Tibial artery (tissue), 4 donors: ENCODE results near the gene UBE2M.

Source experiments
- DNase-seq, 2 donors: peaks; one replicate each; pipeline ENCODE4 v3.0.0-alpha.2; 2019
- H3K27ac ChIP-seq, 2 donors: fragments of 200-600 bp; sonication (generic) in 1 of 2; 1 replicate in 1 of 2; 2 replicates in 1 of 2; pipeline ENCODE4 v1.5.1; 2018 to 2019; ENCODE audit warnings: mild to moderate bottlenecking in 1 of 2
- H3K27me3 ChIP-seq, 2 donors: fragments of 200-600 bp; sonication (generic) in 1 of 2; one replicate each; pipeline versions ENCODE4 v1.5.1 to v1.6.0; 2016 to 2019
- H3K36me3 ChIP-seq, 3 donors: fragments of 200-600 bp; sonication (generic) in 2 of 3; one replicate each; pipeline ENCODE4 v1.5.1; 2016 to 2019; ENCODE audit warnings: mild to moderate bottlenecking in 2 of 3
- H3K4me1 ChIP-seq, 4 donors: fragments of 200-600 bp; sonication (generic) in 2 of 4; 1 replicate in 3 of 4; 2 replicates in 1 of 4; pipeline ENCODE4 v1.5.1; 2016 to 2019
- H3K4me3 ChIP-seq, 2 donors: fragments of 200-600 bp; sonication (generic) in 1 of 2; 1 replicate in 1 of 2; 2 replicates in 1 of 2; pipeline ENCODE4 v1.5.1; 2018 to 2019; ENCODE audit warnings: mild to moderate bottlenecking in 2 of 2
- H3K9me3 ChIP-seq, 3 donors: fragments of 200-600 bp; sonication (generic) in 1 of 3; one replicate each; pipeline ENCODE4 v1.5.1; 2016 to 2019
- CTCF ChIP-seq, 2 experiments: fragments of 200-600 bp in 1 of 2; fragments of 450-650 bp in 1 of 2; IDR thresholded peaks; one replicate each; pipeline ENCODE4 v1.5.1; 2017 to 2019; ENCODE audit warnings: antibody characterized with exemption in 2 of 2, mild to moderate bottlenecking in 1 of 2, moderate library complexity in 1 of 2
- intact Hi-C: fragments of 100-400 bp; cut with DNase I; formaldehyde crosslinking; loops from one replicate; pipeline ENCODE4 v1.15.0; 2023; ENCODE audit warnings: low total_unique reads

Gene UBE2M

GRCh38 chr19:58554494-58555368, 3.7 kb downstream of the UBE2M start, which contains the start of gene CHMP2A:
Gene CHMP2A (minus strand): TSS chr19:58555105. CDS start chr19:58554212, 893 bp downstream.
- H3K36me3 ChIP-seq, result peaks cover 37 to 52% (median 47%) of the 10 kb centered on the region in 3 donors
- H3K4me3 ChIP-seq, result peak within 1 kb of the TSS; percentile 65 to 89
- H3K9me3 ChIP-seq, result no peaks in the 10 kb centered on the region
- peaks cover 0 to 48% (median 40%) of the 10 kb centered on the region in 4 donors for H3K4me1 ChIP-seq
- TF ChIP-seq CTCF (IDR thresholded peaks at IDR 0.05), result no peak
- H3K27ac ChIP-seq, result peak within 1 kb of the TSS; percentile 99 to 100
- no peaks in the 10 kb centered on the region for H3K27me3 ChIP-seq
- intact Hi-C loops, result no loop called here
- DNase-seq, result peak; percentile 98 to 100

GRCh38 chr19:58553799-58554493, 4.5 kb downstream of the UBE2M start:
- H3K36me3 ChIP-seq, result peaks cover 45 to 59% (median 55%) of the 10 kb centered on the region in 3 donors
- intact Hi-C loops, result no loop called here

GRCh38 chr19:58552655-58553054, 5.8 kb downstream of the UBE2M start:
- no peak for DNase-seq
- Histone ChIP-seq H3K27me3 (no peaks in the 10 kb centered on the region), H3K4me3 (no peak overlapping the region), H3K4me1 (peaks cover 0 to 46% (median 37%) of the 10 kb centered on the region in 4 donors), H3K36me3 (peaks cover 58 to 72% (median 68%) of the 10 kb centered on the region in 3 donors), H3K27ac (no peak overlapping the region), H3K9me3 (no peaks in the 10 kb centered on the region)
- intact Hi-C loops, result no loop called here
- no peak for TF ChIP-seq CTCF (IDR thresholded peaks at IDR 0.05)

More at GRCh38 chr19:58553799-58554493, 4.5 kb downstream of the UBE2M start:
- Histone ChIP-seq H3K4me3 (peak overlapping the region; percentile 65 to 89), H3K27me3 (no peaks in the 10 kb centered on the region), H3K9me3 (no peaks in the 10 kb centered on the region), H3K27ac (peak overlapping the region; percentile 99 to 100), H3K4me1 (peaks cover 0 to 46% (median 38%) of the 10 kb centered on the region in 4 donors)
- DNase-seq, result peak in 1 of 2 donors; percentile 66
- TF ChIP-seq CTCF (IDR thresholded peaks at IDR 0.05), result no peak

GRCh38 chr19:58551577-58552471, 6.6 kb downstream of the UBE2M start:
- TF ChIP-seq CTCF (IDR thresholded peaks at IDR 0.05), result no peak

GRCh38 chr19:58551123-58551497, 7.3 kb downstream of the UBE2M start:
- H3K4me1 ChIP-seq, result peaks cover 0 to 46% (median 37%) of the 10 kb centered on the region in 4 donors
- no peaks in the 10 kb centered on the region for H3K27me3 ChIP-seq
- no peak for TF ChIP-seq CTCF (IDR thresholded peaks at IDR 0.05)
- H3K4me3 ChIP-seq, result no peak overlapping the region
- intact Hi-C loops, result no loop called here
- DNase-seq, result no peak
- H3K9me3 ChIP-seq, result no peaks in the 10 kb centered on the region
- H3K27ac ChIP-seq, result no peak overlapping the region
- peaks cover 58 to 77% (median 68%) of the 10 kb centered on the region in 3 donors for H3K36me3 ChIP-seq

More at GRCh38 chr19:58551577-58552471, 6.6 kb downstream of the UBE2M start:
- H3K27me3 ChIP-seq, result no peaks in the 10 kb centered on the region
- no peak overlapping the region for H3K27ac ChIP-seq
- intact Hi-C loops, result no loop called here
- peaks cover 0 to 46% (median 37%) of the 10 kb centered on the region in 4 donors for H3K4me1 ChIP-seq
- no peak for DNase-seq
- H3K4me3 ChIP-seq, result no peak overlapping the region
- no peaks in the 10 kb centered on the region for H3K9me3 ChIP-seq
- peaks cover 65 to 77% (median 72%) of the 10 kb centered on the region in 3 donors for H3K36me3 ChIP-seq
